ENCODE measurements around the gene AJAP1.

AJAP1 gene, protein sequence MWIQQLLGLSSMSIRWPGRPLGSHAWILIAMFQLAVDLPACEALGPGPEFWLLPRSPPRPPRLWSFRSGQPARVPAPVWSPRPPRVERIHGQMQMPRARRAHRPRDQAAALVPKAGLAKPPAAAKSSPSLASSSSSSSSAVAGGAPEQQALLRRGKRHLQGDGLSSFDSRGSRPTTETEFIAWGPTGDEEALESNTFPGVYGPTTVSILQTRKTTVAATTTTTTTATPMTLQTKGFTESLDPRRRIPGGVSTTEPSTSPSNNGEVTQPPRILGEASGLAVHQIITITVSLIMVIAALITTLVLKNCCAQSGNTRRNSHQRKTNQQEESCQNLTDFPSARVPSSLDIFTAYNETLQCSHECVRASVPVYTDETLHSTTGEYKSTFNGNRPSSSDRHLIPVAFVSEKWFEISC
- long read RNA-seq, partial matches to known transcripts, result 0 of 1 reads
- long read RNA-seq, other reads (novel, unspliced or antisense), result 1 of 1 reads

GRCh38 chr1:4653796-4654725 lies at the start of gene AJAP1:
TSS of gene AJAP1 (plus strand) at chr1:4654609. CDS start at chr1:4655426, 817 bp downstream.
- Histone ChIP-seq H3K27ac (replicated peaks) (no peak within 1 kb of the TSS), H3K4me3 (replicated peaks; ENCODE audit: insufficient read depth, low read length) (no peak within 1 kb of the TSS), H3K27me3 (ENCODE audit: insufficient read depth, poor library complexity, severe bottlenecking) (peaks cover 42% of the 10 kb centered on the region)
- DNase-seq (ENCODE audit: low read depth in 1 of 2, low spot score in 1 of 2), result no peak
- no peak for TF ChIP-seq SPI1 (IDR thresholded peaks at IDR 0.05; ENCODE audit: borderline replicate concordance, low read depth)
- TF ChIP-seq, protein P1, sequence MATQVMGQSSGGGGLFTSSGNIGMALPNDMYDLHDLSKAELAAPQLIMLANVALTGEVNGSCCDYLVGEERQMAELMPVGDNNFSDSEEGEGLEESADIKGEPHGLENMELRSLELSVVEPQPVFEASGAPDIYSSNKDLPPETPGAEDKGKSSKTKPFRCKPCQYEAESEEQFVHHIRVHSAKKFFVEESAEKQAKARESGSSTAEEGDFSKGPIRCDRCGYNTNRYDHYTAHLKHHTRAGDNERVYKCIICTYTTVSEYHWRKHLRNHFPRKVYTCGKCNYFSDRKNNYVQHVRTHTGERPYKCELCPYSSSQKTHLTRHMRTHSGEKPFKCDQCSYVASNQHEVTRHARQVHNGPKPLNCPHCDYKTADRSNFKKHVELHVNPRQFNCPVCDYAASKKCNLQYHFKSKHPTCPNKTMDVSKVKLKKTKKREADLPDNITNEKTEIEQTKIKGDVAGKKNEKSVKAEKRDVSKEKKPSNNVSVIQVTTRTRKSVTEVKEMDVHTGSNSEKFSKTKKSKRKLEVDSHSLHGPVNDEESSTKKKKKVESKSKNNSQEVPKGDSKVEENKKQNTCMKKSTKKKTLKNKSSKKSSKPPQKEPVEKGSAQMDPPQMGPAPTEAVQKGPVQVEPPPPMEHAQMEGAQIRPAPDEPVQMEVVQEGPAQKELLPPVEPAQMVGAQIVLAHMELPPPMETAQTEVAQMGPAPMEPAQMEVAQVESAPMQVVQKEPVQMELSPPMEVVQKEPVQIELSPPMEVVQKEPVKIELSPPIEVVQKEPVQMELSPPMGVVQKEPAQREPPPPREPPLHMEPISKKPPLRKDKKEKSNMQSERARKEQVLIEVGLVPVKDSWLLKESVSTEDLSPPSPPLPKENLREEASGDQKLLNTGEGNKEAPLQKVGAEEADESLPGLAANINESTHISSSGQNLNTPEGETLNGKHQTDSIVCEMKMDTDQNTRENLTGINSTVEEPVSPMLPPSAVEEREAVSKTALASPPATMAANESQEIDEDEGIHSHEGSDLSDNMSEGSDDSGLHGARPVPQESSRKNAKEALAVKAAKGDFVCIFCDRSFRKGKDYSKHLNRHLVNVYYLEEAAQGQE (IDR thresholded peaks at IDR 0.05; ENCODE audit: insufficient replicate concordance, low read depth), result no peak
- TF ChIP-seq POLR2AphosphoS5 (IDR thresholded peaks at IDR 0.05; ENCODE audit: low read depth), result no peak
- TF ChIP-seq GABPA (IDR thresholded peaks at IDR 0.05; ENCODE audit: low read depth), result no peak
- TF ChIP-seq, protein P2, sequence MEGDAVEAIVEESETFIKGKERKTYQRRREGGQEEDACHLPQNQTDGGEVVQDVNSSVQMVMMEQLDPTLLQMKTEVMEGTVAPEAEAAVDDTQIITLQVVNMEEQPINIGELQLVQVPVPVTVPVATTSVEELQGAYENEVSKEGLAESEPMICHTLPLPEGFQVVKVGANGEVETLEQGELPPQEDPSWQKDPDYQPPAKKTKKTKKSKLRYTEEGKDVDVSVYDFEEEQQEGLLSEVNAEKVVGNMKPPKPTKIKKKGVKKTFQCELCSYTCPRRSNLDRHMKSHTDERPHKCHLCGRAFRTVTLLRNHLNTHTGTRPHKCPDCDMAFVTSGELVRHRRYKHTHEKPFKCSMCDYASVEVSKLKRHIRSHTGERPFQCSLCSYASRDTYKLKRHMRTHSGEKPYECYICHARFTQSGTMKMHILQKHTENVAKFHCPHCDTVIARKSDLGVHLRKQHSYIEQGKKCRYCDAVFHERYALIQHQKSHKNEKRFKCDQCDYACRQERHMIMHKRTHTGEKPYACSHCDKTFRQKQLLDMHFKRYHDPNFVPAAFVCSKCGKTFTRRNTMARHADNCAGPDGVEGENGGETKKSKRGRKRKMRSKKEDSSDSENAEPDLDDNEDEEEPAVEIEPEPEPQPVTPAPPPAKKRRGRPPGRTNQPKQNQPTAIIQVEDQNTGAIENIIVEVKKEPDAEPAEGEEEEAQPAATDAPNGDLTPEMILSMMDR (IDR thresholded peaks at IDR 0.05; ENCODE audit: insufficient read depth, low read length), result no peak

DNA sequence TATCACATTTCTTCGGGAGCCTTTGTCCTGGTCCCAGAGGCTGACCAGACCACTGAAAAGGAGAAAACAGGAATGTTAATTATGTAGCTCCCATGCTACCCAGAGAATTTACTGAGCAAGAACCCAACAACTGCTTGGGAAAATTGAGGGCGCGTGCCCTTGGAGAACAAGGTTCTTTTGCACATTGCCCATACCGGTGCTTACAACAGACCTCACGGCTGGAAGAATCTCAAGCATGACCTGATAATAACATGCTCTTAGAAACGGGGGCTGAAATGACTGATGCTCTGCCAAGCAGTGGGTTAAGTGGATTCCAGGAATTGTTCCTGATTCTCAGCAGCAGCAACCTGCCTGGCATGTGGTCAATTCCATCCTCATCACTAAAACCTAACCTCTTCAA lies 49.3 kb upstream of the AJAP1 start:
- H3K27ac ChIP-seq (replicated peaks), result no peak overlapping the region
- H3K4me3 ChIP-seq (replicated peaks; ENCODE audit: insufficient read depth, low read length), result no peak overlapping the region
- DNase-seq (ENCODE audit: low read depth in 1 of 2, low spot score in 1 of 2), result no peak
- no peaks in the 10 kb centered on the region for H3K27me3 ChIP-seq (ENCODE audit: insufficient read depth, poor library complexity, severe bottlenecking)
- TF ChIP-seq GABPA (IDR thresholded peaks at IDR 0.05; ENCODE audit: low read depth) (no peak), SPI1 (IDR thresholded peaks at IDR 0.05; ENCODE audit: borderline replicate concordance, low read depth) (no peak), POLR2AphosphoS5 (IDR thresholded peaks at IDR 0.05; ENCODE audit: low read depth) (no peak)
- TF ChIP-seq, protein P2 (IDR thresholded peaks at IDR 0.05; ENCODE audit: insufficient read depth, low read length), result no peak
- TF ChIP-seq, protein P1 (IDR thresholded peaks at IDR 0.05; ENCODE audit: insufficient replicate concordance, low read depth), result no peak

DNA sequence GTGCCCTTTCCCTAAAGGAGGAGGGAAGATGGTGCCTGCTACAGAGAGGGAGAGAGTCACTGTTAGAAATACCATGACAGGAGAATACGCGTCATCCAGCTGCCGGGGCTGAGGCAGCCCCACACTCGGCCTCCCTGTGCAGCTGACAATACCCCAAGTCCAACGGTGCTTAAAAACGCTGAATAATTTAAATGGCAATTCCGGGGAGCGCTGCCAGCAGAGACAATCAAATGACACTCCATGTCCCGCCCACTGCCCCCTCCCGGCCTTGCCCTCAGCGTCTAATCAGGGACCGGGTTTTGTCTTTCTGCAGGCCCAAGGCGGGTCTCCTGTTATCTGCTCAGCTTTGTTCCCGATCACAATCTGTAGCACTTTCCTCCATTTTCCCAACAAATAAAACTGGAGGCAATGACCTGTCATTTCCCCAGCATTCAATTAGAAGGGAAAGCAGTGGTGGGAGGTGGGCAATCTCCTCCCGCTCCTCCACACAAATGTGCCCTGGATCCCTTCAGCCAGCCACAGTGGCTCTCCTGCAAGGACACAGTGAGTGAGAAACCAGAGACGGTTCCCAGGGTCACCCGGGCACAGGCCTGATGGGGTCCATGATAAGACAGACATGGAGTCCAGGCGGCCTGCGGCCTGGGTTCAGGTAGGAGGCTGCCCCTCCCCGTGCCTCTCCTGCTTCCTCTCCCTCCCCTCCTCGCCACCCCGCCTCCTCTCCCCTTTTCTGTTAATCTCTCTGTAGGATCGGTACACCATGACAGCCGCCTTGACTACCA lies 42.7 kb upstream of the AJAP1 start:
- DNase-seq (ENCODE audit: low read depth in 1 of 2, low spot score in 1 of 2), result no peak
- H3K27me3 ChIP-seq (ENCODE audit: insufficient read depth, poor library complexity, severe bottlenecking), result no peaks in the 10 kb centered on the region
- H3K4me3 ChIP-seq (replicated peaks; ENCODE audit: insufficient read depth, low read length), result no peak overlapping the region
- TF ChIP-seq, protein P2 (IDR thresholded peaks at IDR 0.05; ENCODE audit: insufficient read depth, low read length), result no peak
- TF ChIP-seq, protein P1 (IDR thresholded peaks at IDR 0.05; ENCODE audit: insufficient replicate concordance, low read depth), result no peak
- TF ChIP-seq GABPA (IDR thresholded peaks at IDR 0.05; ENCODE audit: low read depth) (no peak), SPI1 (IDR thresholded peaks at IDR 0.05; ENCODE audit: borderline replicate concordance, low read depth) (no peak), POLR2AphosphoS5 (IDR thresholded peaks at IDR 0.05; ENCODE audit: low read depth) (no peak)
- no peak overlapping the region for H3K27ac ChIP-seq (replicated peaks)
